Activated naive CD8-positive, alpha-beta T cell treated with anti-CD3 and anti-CD28 coated beads, Interleukin-2, amount 10 ng/mL, durations not matched to agents 7 days and 5 days (primary cell): Measurements from ENCODE around the gene STX5. TPM values are rescaled to one million over a fixed set of nuclear protein-coding genes. Genes with fewer than 3 reads are reported as not detected.
"Not testable (repeated sequence)": the region's sequence is repeated elsewhere in the genome, so short reads cannot be mapped to it uniquely, and the experiment has no call there.

ENCODE experiments used
- ATAC-seq: fragments of 150-1000 bp; cut with Tn5 transposase; one replicate; pipeline ENCODE4 v1.10.0; 2021; ENCODE audit warnings: low read depth, moderate library complexity
- POLR2A ChIA-PET: fragments of 350-600 bp; sonication (Branson Sonifier 250); formaldehyde crosslinking; loops from one replicate; lab custom pipeline; 2021; ENCODE audit warnings: antibody characterized with exemption; lab: Charles Lee
- DNase-seq: peaks from one replicate; pipeline ENCODE4 v3.0.0; 2021
- H3K27ac Mint-ChIP-seq: one replicate; pipeline ENCODE4 v1.8.0; 2022; ENCODE audit warnings: mild to moderate bottlenecking, mixed read lengths
- H3K27me3 Mint-ChIP-seq: one replicate; pipeline ENCODE4 v1.8.0; 2022; ENCODE audit warnings: mild to moderate bottlenecking, moderate library complexity, mixed read lengths
- H3K36me3 Mint-ChIP-seq: one replicate; pipeline ENCODE4 v1.8.0; 2021; ENCODE audit warnings: mild to moderate bottlenecking, mixed read lengths
- H3K4me1 Mint-ChIP-seq: one replicate; pipeline ENCODE4 v1.8.0; 2021; ENCODE audit warnings: mixed read lengths
- H3K4me3 Mint-ChIP-seq: one replicate; pipeline ENCODE4 v1.8.0; 2022; ENCODE audit warnings: mild to moderate bottlenecking, moderate library complexity, mixed read lengths
- H3K9me3 Mint-ChIP-seq: one replicate; pipeline ENCODE4 v1.8.0; 2021; ENCODE audit warnings: mixed read lengths
- total RNA-seq, 2 experiments: library from RNA; stranded (reverse); gene quantifications; one replicate each; pipeline ENCODE4 v1.2.3, GENCODE V29; 2021

The STX5 gene
- total RNA-seq, 2 experiments from 2014 or later: 43.4 to 44.3 TPM

DNA sequence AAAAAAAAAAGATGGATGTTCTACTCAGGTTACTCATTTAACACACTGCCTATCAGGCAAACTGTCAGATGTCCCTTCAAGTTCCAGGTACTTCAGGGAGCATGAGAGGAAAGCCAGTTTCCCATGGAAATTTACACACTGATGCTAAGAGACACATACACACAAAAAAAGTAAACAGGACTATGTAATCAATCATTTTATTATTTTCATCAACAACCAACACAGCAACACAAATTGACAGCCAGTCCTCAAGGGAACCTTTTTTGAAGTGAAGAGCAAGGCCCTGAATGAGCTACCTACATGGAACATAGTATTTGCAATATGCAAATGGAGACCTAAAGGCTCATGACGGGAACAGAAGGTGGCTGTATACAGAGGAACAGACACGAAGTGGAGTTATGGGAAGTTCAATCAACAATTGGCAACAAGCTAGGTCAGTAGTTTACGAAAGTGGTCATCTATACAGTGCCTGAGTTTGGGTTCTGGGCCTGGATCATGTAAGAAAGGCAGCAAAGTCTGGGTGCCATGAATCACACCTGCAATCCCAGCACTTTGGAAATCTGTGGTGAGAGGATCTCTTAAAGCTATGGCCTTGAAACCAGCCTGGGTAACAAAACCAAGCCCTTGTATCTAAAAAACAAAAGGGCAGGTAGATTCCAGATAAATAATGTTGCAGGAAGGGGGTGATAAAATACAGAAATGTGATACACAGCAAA is 20.1 kb upstream of the STX5 start:
- Mint-ChIP-seq H3K4me3 (peak overlapping the region; percentile 38), H3K9me3 (no peaks in the 10 kb centered on the region), H3K27ac (peak overlapping the region; percentile 52), H3K4me1 (peaks cover 33% of the 10 kb centered on the region), H3K27me3 (no peaks in the 10 kb centered on the region), H3K36me3 (peaks cover 40% of the 10 kb centered on the region)
- ATAC-seq: no peak
- no peak for DNase-seq
- POLR2A ChIA-PET: interaction anchor here (0.5 to 10.5 kb wide), 10 partner anchors 8 to 278 kb away, joined by 3 to 429 read pairs (median 4); partner anchors contain the start of genes EEF1G, NXF1, SLC3A2 and TMEM179B

DNA sequence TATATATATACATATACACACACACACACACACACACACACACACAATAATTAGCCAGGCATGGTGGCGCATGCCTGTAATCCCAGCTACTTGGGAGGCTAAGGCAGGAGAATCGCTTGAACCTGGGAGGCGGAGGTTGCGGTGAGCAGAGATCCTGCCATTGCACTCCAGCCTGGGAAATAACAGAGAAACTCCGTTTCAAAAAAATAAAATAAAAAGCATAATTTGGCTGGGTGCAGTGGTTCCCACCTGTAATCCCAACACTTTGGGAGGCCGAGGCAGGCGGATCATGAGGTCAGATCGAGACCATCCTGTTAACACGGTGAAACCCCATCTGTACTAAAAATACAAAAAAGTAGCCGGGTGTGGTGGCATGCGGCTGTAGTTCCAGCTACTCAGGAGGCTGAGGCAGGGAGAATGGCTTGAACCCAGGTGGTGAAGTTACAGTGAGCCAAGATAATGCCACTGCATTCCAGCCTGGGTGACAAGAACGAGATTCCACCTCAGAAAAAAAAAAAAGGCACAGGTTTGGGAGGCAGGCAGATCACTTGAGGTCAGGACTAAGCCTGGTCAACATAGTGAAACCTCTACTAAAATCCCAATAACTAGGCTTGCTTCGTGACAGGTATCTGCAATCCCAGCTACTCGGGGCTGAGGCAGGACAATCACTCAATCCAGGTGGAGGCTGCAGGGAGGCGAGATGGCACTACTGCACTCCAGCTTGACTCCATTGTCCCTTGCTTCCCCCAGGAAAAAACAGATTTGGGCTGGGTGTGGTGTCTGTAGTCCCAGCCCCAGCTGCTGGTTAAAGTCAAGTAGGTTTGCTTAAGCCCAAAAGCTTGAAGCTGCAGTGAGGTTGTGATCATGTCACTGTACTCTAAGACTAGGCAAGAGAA is 19.3 kb upstream of the STX5 start:
- no peak overlapping the region for H3K27ac Mint-ChIP-seq
- H3K4me3 Mint-ChIP-seq: peak overlapping the region; percentile 38
- DNase-seq: no peak
- H3K27me3 Mint-ChIP-seq: no peaks in the 10 kb centered on the region
- H3K9me3 Mint-ChIP-seq: no peaks in the 10 kb centered on the region
- peaks cover 40% of the 10 kb centered on the region for H3K36me3 Mint-ChIP-seq
- POLR2A ChIA-PET: interaction anchor here (0.5 to 10.5 kb wide), 11 partner anchors 7 to 277 kb away, joined by 3 to 429 read pairs (median 5); partner anchors contain the start of genes EEF1G, NXF1, SLC3A2 and STX5
- no peak for ATAC-seq
- peaks cover 33% of the 10 kb centered on the region for H3K4me1 Mint-ChIP-seq

DNA sequence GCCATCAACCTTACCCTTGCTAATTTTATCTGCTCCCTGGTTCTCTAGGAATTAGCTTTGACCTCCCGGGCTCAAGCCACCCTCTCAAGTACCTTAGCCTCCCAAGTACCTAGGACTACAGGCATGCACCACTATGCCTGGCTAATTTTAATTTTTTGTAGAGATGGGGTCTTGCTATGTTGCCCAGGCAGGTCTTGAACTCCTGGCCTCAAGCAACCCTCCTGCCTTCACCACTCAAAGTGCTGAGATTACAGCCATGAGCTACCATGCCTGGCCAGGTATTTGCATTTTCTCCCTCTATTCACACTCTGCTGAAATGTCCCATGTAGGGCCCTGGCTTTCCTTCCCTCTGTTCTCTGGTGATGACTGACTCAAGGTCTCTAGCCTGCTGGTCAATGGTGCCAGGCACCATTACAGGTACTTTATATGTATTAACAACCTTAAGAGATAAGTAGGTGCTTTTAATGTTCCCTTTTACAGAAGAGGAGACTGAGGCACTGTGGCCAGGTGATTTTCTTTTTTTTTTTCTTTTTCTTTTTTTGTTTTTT is 16.0 kb upstream of the STX5 start:
- ATAC-seq: no peak
- POLR2A ChIA-PET: interaction anchor here (1.1 to 10.5 kb wide), 3 partner anchors 33 to 121 kb away, joined by 3 to 117 read pairs (median 5); partner anchors contain the start of genes SLC3A2 and TMEM179B

GRCh38 chr11:62846177-62846576 is 14.3 kb upstream of the STX5 start:
- Mint-ChIP-seq H3K4me1 (peaks cover 6% of the 10 kb centered on the region), H3K36me3 (peaks cover 3% of the 10 kb centered on the region), H3K4me3 (no peak overlapping the region), H3K27ac (no peak overlapping the region), H3K9me3 (no peaks in the 10 kb centered on the region), H3K27me3 (no peaks in the 10 kb centered on the region)
- DNase-seq (no peak), ATAC-seq (no peak)
- POLR2A ChIA-PET: interaction anchor here (0.7 kb wide), 1 partner anchor 9 kb away, joined by 8 read pairs; no protein-coding TSS in a partner anchor

More for the DNA sequence above, 16.0 kb upstream of the STX5 start:
- Mint-ChIP-seq H3K36me3 (peaks cover 14% of the 10 kb centered on the region), H3K27ac (peak overlapping the region; percentile 21), H3K4me3 (no peak overlapping the region), H3K4me1 (peaks cover 16% of the 10 kb centered on the region), H3K27me3 (no peaks in the 10 kb centered on the region), H3K9me3 (no peaks in the 10 kb centered on the region)
- no peak for DNase-seq

DNA sequence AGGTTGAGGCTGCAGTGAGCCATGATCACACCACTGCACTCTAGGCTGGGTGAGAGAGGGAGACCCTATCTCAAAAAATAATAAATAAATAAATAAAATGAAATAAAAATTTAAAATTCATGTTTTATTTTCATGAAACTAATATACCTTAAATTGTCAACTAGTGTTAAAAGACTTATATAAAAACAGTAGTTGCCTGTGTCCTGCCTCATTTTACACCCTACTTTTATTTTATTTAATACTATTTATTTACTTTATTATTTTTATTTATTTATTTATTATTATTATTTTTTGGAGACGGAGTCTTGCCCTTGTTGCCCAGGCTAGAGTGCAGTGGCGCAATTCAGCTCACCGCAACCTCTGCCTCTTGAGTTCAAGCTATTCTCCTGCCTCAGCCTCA is 12.3 kb upstream of the STX5 start:
- Mint-ChIP-seq H3K4me1 (peaks cover 13% of the 10 kb centered on the region), H3K36me3 (peaks cover 4% of the 10 kb centered on the region), H3K27me3 (no peaks in the 10 kb centered on the region), H3K9me3 (no peaks in the 10 kb centered on the region), H3K4me3 (no peak overlapping the region), H3K27ac (no peak overlapping the region)
- DNase-seq (no peak), ATAC-seq (no peak)
- POLR2A ChIA-PET: interaction anchor here (0.5 to 3.6 kb wide), 5 partner anchors 10 to 163 kb away, joined by 3 to 116 read pairs (median 3); partner anchors contain the start of genes STX5 and TEX54

- DNase-seq: no peak
- POLR2A ChIA-PET: interaction anchor here (0.5 to 3.6 kb wide), 9 partner anchors 10 to 242 kb away, joined by 3 to 116 read pairs (median 5); partner anchors contain the start of genes HNRNPUL2, MTA2, SLC3A2 and STX5
- H3K4me3 Mint-ChIP-seq: no peak overlapping the region
- no peak overlapping the region for H3K27ac Mint-ChIP-seq
- H3K9me3 Mint-ChIP-seq: no peaks in the 10 kb centered on the region
- H3K27me3 Mint-ChIP-seq: no peaks in the 10 kb centered on the region
- H3K4me1 Mint-ChIP-seq: peaks cover 13% of the 10 kb centered on the region
- ATAC-seq: no peak
- H3K36me3 Mint-ChIP-seq: peaks cover 2% of the 10 kb centered on the region
Measured at GRCh38 chr11:62843466-62843865, 11.6 kb upstream of the STX5 start.

GRCh38 chr11:62842891-62843290 is 11.0 kb upstream of the STX5 start:
- POLR2A ChIA-PET: interaction anchor here (0.6 to 4.2 kb wide), 13 partner anchors 11 to 1342 kb away, joined by 3 to 116 read pairs (median 5); partner anchors contain the start of genes HNRNPUL2, MTA2, SLC3A2 and STX5
- H3K27ac Mint-ChIP-seq, H3K4me3 Mint-ChIP-seq, H3K36me3 Mint-ChIP-seq, H3K27me3 Mint-ChIP-seq, ATAC-seq, DNase-seq, H3K9me3 Mint-ChIP-seq: not testable (repeated sequence)
- H3K4me1 Mint-ChIP-seq: peaks cover 13% of the 10 kb centered on the region

GRCh38 chr11:62842171-62842741 is 10.4 kb upstream of the STX5 start:
- no peak overlapping the region for H3K27ac Mint-ChIP-seq
- POLR2A ChIA-PET: interaction anchor here (0.6 to 4.2 kb wide), 40 partner anchors 10 to 298 kb away, joined by 3 to 429 read pairs (median 12); partner anchors contain the start of genes B3GAT3, BSCL2, C11orf98 and CSKMT
- no peak for ATAC-seq

DNA sequence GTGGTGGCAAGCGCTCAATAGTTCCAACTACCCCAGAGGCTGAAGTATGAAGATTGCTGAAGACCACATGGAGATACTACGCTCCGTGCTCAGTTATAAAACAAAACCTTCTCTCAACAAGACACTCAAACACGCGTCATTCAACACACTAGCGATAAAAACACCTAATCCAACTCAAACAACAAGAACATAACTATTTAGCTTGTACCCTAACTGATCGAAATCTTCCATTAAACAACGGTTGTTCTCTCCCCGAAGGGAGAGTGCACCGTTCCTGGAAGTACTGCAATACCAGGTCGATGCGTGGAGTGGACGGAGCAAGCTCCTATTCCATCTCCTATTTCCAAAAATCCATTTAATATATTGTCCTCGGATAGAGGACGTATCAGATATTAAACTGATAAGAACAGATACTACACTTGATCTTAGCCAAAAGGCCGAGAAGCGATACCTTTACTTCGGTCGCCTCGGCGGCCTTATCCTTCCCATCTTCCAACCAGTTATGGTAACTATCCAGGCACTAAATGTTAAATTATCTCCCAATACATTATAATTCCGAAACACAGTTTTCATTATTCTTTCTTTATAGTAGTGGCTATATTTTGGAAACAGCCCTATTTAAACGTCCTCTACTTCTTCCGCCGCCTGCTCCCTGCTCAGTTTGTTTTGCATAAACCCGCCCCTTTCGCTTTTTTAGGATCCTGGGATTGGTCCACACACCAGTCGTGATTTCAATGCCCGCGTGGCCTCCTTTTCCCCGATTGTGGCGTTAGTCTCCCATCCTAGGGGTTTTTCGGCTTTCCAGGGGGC is 9.7 kb upstream of the STX5 start:
- Mint-ChIP-seq H3K4me3 (no peak overlapping the region), H3K4me1 (peaks cover 20% of the 10 kb centered on the region), H3K36me3 (peaks cover 4% of the 10 kb centered on the region), H3K27ac (no peak overlapping the region), H3K27me3 (no peaks in the 10 kb centered on the region), H3K9me3 (no peaks in the 10 kb centered on the region)
- ATAC-seq (peak; percentile 69), DNase-seq (peak; percentile 81)
- POLR2A ChIA-PET: interaction anchor here (0.6 to 4.2 kb wide), 69 partner anchors 9 to 1404 kb away, joined by 3 to 429 read pairs (median 6); partner anchors contain the start of genes B3GAT3, BSCL2, C11orf98 and CSKMT

More at GRCh38 chr11:62842171-62842741, 10.4 kb upstream of the STX5 start:
- no peaks in the 10 kb centered on the region for H3K9me3 Mint-ChIP-seq
- H3K4me1 Mint-ChIP-seq: peaks cover 18% of the 10 kb centered on the region
- H3K36me3 Mint-ChIP-seq: peaks cover 4% of the 10 kb centered on the region
- peak; percentile 58 for DNase-seq
- no peaks in the 10 kb centered on the region for H3K27me3 Mint-ChIP-seq
- no peak overlapping the region for H3K4me3 Mint-ChIP-seq

DNA sequence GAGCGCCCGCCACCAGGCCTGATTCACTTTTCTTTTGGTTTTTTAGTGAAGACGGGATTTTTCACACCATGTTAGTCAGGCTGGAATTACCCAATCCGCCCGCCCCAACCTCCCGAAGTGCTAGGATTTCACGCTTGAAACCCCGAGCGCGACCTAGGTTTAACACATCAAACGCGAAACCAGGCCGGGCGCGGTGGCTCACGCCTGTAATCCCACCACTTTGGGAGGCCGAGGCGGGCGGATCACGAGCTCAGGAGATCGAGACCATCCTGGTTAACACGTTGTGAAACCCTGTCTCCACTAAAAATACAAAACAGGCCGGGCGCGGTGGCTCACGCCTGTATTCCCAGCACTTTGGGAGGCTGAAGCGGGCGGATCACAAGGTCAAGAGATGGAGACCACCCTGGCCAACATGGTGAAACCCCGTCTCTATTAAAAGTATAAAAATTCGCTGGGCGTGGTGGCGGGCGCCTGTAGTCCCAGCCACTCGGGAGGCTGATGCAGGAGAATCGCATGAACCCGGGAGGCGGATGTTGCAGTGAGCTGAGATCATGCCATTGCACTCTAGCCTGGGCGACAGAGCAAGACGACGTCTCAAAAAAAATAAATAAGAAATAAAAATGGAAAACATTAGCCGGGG is 9.0 kb upstream of the STX5 start:
- POLR2A ChIA-PET: interaction anchor here (0.6 to 4.2 kb wide), 72 partner anchors 8 to 1421 kb away, joined by 3 to 429 read pairs (median 6); partner anchors contain the start of genes B3GAT3, BSCL2, C11orf98 and CSKMT
- not testable (repeated sequence) for H3K4me3 Mint-ChIP-seq, H3K27ac Mint-ChIP-seq, H3K27me3 Mint-ChIP-seq, H3K9me3 Mint-ChIP-seq, H3K36me3 Mint-ChIP-seq
- H3K4me1 Mint-ChIP-seq: peaks cover 21% of the 10 kb centered on the region
- ATAC-seq (peak; percentile 2), DNase-seq (peak; percentile 73)
